Liver (tissue), 9 donors: ENCODE results near the gene ECHS1. TPM values are rescaled to one million over a fixed set of nuclear protein-coding genes. Genes with fewer than 3 reads are reported as not detected.

Experiments
- DNase-seq: peaks from one replicate; pipeline ENCODE4 v3.0.0-alpha.2; 2017; ENCODE audit warnings: low spot score
- H3K27ac ChIP-seq, 2 donors: one replicate each; pipeline ENCODE4 v1.7.0; 2013; ENCODE audit warnings: inconsistent platforms in 2 of 2, low read length in 2 of 2, control low read depth in 1 of 2, low read depth in 1 of 2, mild to moderate bottlenecking in 1 of 2
- H3K27me3 ChIP-seq, 4 donors: one replicate each; pipeline versions ENCODE4 v1.6.1 to v1.7.0; 2013; ENCODE audit warnings: low read length in 3 of 4, inconsistent platforms in 1 of 4, mild to moderate bottlenecking in 1 of 4, moderate library complexity in 1 of 4; ENCODE audit not compliant: control insufficient read depth in 4 of 4, insufficient read depth in 4 of 4
- H3K36me3 ChIP-seq, 4 donors: one replicate each; pipeline versions ENCODE4 v1.6.1 to v1.7.0; 2013; ENCODE audit warnings: low read length in 3 of 4, mild to moderate bottlenecking in 3 of 4, low read depth in 1 of 4, moderate library complexity in 1 of 4; ENCODE audit not compliant: control insufficient read depth in 4 of 4, insufficient read depth in 3 of 4
- H3K4me1 ChIP-seq, 4 donors: one replicate each; pipeline versions ENCODE4 v1.6.1 to v1.7.0; 2013; ENCODE audit warnings: low read length in 3 of 4, mild to moderate bottlenecking in 3 of 4, moderate library complexity in 1 of 4; ENCODE audit not compliant: control insufficient read depth in 4 of 4, insufficient read depth in 4 of 4
- H3K4me3 ChIP-seq, 3 donors: one replicate each; pipeline versions ENCODE4 v1.6.1 to v1.7.0; 2013; ENCODE audit warnings: low read length in 3 of 3, control low read depth in 1 of 3, low read depth in 1 of 3, mild to moderate bottlenecking in 1 of 3
- H3K9ac ChIP-seq, 2 donors: one replicate each; pipeline ENCODE4 v1.7.0; 2013; ENCODE audit warnings: low read length in 2 of 2, mild to moderate bottlenecking in 2 of 2, moderate library complexity in 2 of 2, control low read depth in 1 of 2, low read depth in 1 of 2
- H3K9me3 ChIP-seq, 4 donors: one replicate each; pipeline versions ENCODE4 v1.6.1 to v1.7.0; 2013; ENCODE audit warnings: low read length in 3 of 4; ENCODE audit not compliant: control insufficient read depth in 4 of 4
- EGR1 ChIP-seq, 2 donors: IDR thresholded peaks; 2 replicates each; pipeline ENCODE4 v1.6.1; 2016 to 2018; ENCODE audit warnings: antibody characterized with exemption in 2 of 2, low read depth in 2 of 2
- FOXA1 ChIP-seq: IDR thresholded peaks from 2 replicates; pipeline ENCODE4 v1.6.1; 2016; ENCODE audit warnings: antibody characterized with exemption
- FOXA2 ChIP-seq: IDR thresholded peaks from 2 replicates; pipeline ENCODE4 v1.6.1; 2016; ENCODE audit warnings: antibody characterized with exemption
- GABPA ChIP-seq, 2 donors: IDR thresholded peaks in 1 of 2; conservative IDR thresholded peaks in 1 of 2; 2 replicates each; pipeline ENCODE4 v1.6.1; 2016; ENCODE audit warnings: antibody characterized with exemption in 2 of 2, mild to moderate bottlenecking in 1 of 2, moderate library complexity in 1 of 2
- HNF4A ChIP-seq, 2 donors: conservative IDR thresholded peaks; 2 replicates each; pipeline ENCODE4 v1.6.1; 2016; ENCODE audit warnings: antibody characterized with exemption in 2 of 2, mild to moderate bottlenecking in 2 of 2
- HNF4G ChIP-seq: IDR thresholded peaks from 2 replicates; pipeline ENCODE4 v1.6.1; 2016; ENCODE audit warnings: antibody characterized with exemption
- JUND ChIP-seq, 2 donors: IDR thresholded peaks; 2 replicates each; pipeline ENCODE4 v1.6.1; 2016; ENCODE audit warnings: antibody characterized with exemption in 2 of 2
- MAX ChIP-seq: IDR thresholded peaks from 2 replicates; pipeline ENCODE4 v1.6.1; 2016; ENCODE audit warnings: antibody characterized with exemption
- NR2F2 ChIP-seq: IDR thresholded peaks from 2 replicates; pipeline ENCODE4 v1.6.1; 2016; ENCODE audit warnings: antibody characterized with exemption
- RAD21 ChIP-seq, 2 donors: IDR thresholded peaks; 2 replicates each; pipeline ENCODE4 v1.6.1; 2016; ENCODE audit warnings: antibody characterized with exemption in 2 of 2, mild to moderate bottlenecking in 2 of 2
- RXRA ChIP-seq, 2 donors: IDR thresholded peaks; 2 replicates each; pipeline ENCODE4 v1.6.1; 2017 to 2018; ENCODE audit warnings: antibody characterized with exemption in 2 of 2, mild to moderate bottlenecking in 1 of 2
- SP1 ChIP-seq: IDR thresholded peaks from 2 replicates; pipeline ENCODE4 v1.6.1; 2018; ENCODE audit warnings: antibody characterized with exemption, mild to moderate bottlenecking
- TAF1 ChIP-seq: conservative IDR thresholded peaks from 2 replicates; pipeline ENCODE4 v1.6.1; 2016; ENCODE audit warnings: antibody characterized with exemption, mild to moderate bottlenecking
- ZBTB33 ChIP-seq: IDR thresholded peaks from 2 replicates; pipeline ENCODE4 v1.6.1; 2016; ENCODE audit warnings: antibody characterized with exemption
- WGBS: extraction: QIAGEN DNeasy Blood & Tissue Kit; methylation state at CpG from one replicate; pipeline ENCODE4 v1.1.7; 2013; 5-methylcytosine and 5-hydroxymethylcytosine counted together
- polyA plus RNA-seq, 2 donors: library from polyadenylated mRNA; stranded (reverse) in 1 of 2; unstranded in 1 of 2; fragments of 200-250 nt in 1 of 2; fragments of >200 nt in 1 of 2; fragmentation: Nextera tagmentation in 1 of 2; extraction: Ambion mirVana in 1 of 2; gene quantifications; one replicate each; pipeline versions ENCODE4 v1.2.1 to v1.2.3, GENCODE V29; 2013 to 2015
- total RNA-seq, 2 donors: library from RNA; depleted of rRNA; stranded (reverse); fragments of >200 nt; gene quantifications; one replicate each; pipeline ENCODE4 v1.2.3, GENCODE V29; 2014
- TF ChIP-seq, protein P1 (sequence below): fragments of 150-350 bp; IDR thresholded peaks from 2 replicates; pipeline ENCODE4 v1.5.1; 2017; ENCODE audit warnings: improper control_type of control experiment, low read depth, low read length; ENCODE audit not compliant: missing input control
- TF ChIP-seq, protein P2 (sequence below): IDR thresholded peaks from 2 replicates; pipeline ENCODE4 v1.6.1; 2016; ENCODE audit warnings: antibody characterized with exemption, mild to moderate bottlenecking
- donor health status: healthy.
- donor health status: healthy.
- donor health status: healthy.
- donor health status: healthy.
- donor health status: healthy.

The ECHS1 gene
- total and polyA plus RNA-seq, 4 donors = 41.5 to 849 (median 354) TPM

DNA sequence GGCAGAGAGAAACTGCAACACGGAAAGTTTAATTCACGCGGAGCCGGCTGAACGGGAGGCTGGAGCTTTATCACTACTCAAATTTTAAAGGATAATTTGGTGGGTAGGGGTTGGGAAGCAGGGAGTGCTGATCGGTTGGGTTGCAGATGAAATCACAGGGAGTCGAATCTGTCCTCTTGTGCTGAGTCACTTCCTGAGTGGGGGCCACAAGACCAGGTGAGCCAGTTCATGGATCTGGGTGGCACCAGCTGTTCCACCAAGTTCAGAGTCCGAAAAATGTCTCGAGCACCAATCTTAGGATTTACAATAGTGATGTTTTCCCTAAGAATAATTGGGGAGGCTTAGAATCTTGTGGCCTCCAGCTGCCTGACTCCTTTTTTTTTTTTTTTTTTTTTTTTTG lies 29.6 kb downstream of the ECHS1 start:
- Histone ChIP-seq H3K4me1 (peaks cover 0 to 21% (median 13%) of the 10 kb centered on the region in 4 donors), H3K27me3 (peaks cover 0 to 3% (median under 1%) of the 10 kb centered on the region in 4 donors), H3K36me3 (no peaks in the 10 kb centered on the region), H3K9me3 (no peaks in the 10 kb centered on the region), H3K4me3 (no peak overlapping the region), H3K27ac (no peak overlapping the region), H3K9ac (no peak overlapping the region)
- 63% methylated on average over 9 of the region's 9 CpGs for WGBS
- TF ChIP-seq MAX (no peak), JUND (IDR thresholded peaks at IDR 0.05) (no peak), GABPA (IDR thresholded peaks at IDR 0.05 in 1 of 2, conservative IDR thresholded peaks at IDR 0.05 in 1 of 2) (no peak), HNF4A (conservative IDR thresholded peaks at IDR 0.05) (no peak)
- no peak for DNase-seq

DNA sequence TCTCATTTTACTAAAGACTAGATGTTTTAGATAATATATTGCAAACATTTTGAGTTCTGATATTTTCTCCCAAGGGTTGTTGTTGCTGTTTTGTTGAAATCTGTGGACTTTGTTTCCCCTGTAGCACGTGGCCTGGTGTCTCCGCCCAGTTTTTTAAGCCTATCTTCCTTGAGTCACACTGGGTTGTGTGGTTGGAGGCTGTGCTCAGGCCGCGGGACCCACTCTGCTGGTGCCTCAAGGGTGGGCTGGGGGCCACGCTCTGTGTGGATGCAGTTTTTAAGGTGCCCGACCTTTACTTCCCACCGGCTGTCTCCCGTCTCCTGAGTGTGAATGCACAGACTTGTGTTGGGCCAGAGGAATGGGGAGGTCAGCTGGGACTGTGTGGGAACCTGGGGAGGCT lies 30.2 kb downstream of the ECHS1 start:
- 74% methylated on average over 8 of the region's 8 CpGs for WGBS

More for the DNA sequence above, 30.2 kb downstream of the ECHS1 start:
- DNase-seq = no peak
- no peak for TF ChIP-seq HNF4G
- no peak for TF ChIP-seq FOXA1
- no peak for TF ChIP-seq GABPA (IDR thresholded peaks at IDR 0.05 in 1 of 2, conservative IDR thresholded peaks at IDR 0.05 in 1 of 2)
- TF ChIP-seq TAF1 = no peak
- TF ChIP-seq FOXA2 = no peak
- TF ChIP-seq, protein P1, sequence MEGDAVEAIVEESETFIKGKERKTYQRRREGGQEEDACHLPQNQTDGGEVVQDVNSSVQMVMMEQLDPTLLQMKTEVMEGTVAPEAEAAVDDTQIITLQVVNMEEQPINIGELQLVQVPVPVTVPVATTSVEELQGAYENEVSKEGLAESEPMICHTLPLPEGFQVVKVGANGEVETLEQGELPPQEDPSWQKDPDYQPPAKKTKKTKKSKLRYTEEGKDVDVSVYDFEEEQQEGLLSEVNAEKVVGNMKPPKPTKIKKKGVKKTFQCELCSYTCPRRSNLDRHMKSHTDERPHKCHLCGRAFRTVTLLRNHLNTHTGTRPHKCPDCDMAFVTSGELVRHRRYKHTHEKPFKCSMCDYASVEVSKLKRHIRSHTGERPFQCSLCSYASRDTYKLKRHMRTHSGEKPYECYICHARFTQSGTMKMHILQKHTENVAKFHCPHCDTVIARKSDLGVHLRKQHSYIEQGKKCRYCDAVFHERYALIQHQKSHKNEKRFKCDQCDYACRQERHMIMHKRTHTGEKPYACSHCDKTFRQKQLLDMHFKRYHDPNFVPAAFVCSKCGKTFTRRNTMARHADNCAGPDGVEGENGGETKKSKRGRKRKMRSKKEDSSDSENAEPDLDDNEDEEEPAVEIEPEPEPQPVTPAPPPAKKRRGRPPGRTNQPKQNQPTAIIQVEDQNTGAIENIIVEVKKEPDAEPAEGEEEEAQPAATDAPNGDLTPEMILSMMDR = no peak
- TF ChIP-seq JUND (IDR thresholded peaks at IDR 0.05) = no peak
- no peak for TF ChIP-seq HNF4A (conservative IDR thresholded peaks at IDR 0.05)
- TF ChIP-seq EGR1 (IDR thresholded peaks at IDR 0.05; ENCODE audit: low read depth in 2 of 2) = no peak
- TF ChIP-seq MAX = no peak
- TF ChIP-seq RXRA (IDR thresholded peaks at IDR 0.05) = no peak
- TF ChIP-seq SP1 = no peak
- TF ChIP-seq RAD21 (IDR thresholded peaks at IDR 0.05) = no peak
- TF ChIP-seq ZBTB33 = no peak
- TF ChIP-seq NR2F2 = no peak
- TF ChIP-seq, protein P2, sequence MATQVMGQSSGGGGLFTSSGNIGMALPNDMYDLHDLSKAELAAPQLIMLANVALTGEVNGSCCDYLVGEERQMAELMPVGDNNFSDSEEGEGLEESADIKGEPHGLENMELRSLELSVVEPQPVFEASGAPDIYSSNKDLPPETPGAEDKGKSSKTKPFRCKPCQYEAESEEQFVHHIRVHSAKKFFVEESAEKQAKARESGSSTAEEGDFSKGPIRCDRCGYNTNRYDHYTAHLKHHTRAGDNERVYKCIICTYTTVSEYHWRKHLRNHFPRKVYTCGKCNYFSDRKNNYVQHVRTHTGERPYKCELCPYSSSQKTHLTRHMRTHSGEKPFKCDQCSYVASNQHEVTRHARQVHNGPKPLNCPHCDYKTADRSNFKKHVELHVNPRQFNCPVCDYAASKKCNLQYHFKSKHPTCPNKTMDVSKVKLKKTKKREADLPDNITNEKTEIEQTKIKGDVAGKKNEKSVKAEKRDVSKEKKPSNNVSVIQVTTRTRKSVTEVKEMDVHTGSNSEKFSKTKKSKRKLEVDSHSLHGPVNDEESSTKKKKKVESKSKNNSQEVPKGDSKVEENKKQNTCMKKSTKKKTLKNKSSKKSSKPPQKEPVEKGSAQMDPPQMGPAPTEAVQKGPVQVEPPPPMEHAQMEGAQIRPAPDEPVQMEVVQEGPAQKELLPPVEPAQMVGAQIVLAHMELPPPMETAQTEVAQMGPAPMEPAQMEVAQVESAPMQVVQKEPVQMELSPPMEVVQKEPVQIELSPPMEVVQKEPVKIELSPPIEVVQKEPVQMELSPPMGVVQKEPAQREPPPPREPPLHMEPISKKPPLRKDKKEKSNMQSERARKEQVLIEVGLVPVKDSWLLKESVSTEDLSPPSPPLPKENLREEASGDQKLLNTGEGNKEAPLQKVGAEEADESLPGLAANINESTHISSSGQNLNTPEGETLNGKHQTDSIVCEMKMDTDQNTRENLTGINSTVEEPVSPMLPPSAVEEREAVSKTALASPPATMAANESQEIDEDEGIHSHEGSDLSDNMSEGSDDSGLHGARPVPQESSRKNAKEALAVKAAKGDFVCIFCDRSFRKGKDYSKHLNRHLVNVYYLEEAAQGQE = no peak
- no peaks in the 10 kb centered on the region for H3K9me3 ChIP-seq
- H3K36me3 ChIP-seq = no peaks in the 10 kb centered on the region
- H3K27ac ChIP-seq = no peak overlapping the region
- peaks cover 0 to 5% (median 2%) of the 10 kb centered on the region in 4 donors for H3K27me3 ChIP-seq
- H3K9ac ChIP-seq = no peak overlapping the region
- H3K4me1 ChIP-seq = peaks cover 0 to 15% (median 11%) of the 10 kb centered on the region in 4 donors
- H3K4me3 ChIP-seq = no peak overlapping the region
